Stimulated activated CD8-positive, alpha-beta memory T cell treated with anti-CD3 and anti-CD28 coated beads, Interleukin-12 subunit alpha, Interleukin-12 subunit beta, amount 100 ng/mL, for 24 hours (primary cell): ENCODE measurements around the gene RTCB.

Experiments
- DNase-seq: peaks from one replicate; pipeline ENCODE4 v3.0.0-alpha.2; 2020; ENCODE audit errors: extremely low read depth

The RTCB gene

GRCh38 chr22:32339190-32340012 lies 72.6 kb downstream of the RTCB start:
- DNase-seq = no peak

DNA sequence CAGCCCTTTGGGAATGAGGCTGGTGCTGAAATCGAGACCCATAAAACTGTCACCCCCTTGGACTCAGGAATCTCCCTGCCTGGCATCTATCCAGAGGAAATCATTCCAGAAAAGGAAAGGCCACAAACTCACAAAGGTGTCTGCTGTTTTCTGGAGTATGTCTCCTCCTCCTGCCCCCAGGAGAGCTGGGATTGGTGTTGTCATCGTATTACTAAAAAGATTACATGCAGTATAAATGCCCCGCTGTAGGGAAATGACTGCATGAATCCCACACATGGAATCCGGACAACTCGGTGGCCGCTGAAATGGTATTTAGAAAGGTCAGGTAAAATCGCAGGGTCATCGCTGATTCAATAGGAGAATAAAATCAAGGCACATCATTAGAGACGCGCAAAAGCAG lies 73.3 kb downstream of the RTCB start:
- no peak for DNase-seq
